Ovary (tissue), 9 donors: ENCODE data around the gene HECW1. TPM values are rescaled to one million over a fixed set of nuclear protein-coding genes. Genes with fewer than 3 reads are reported as not detected.

ENCODE experiments used
- DNase-seq, 5 donors: peaks; one replicate each; pipeline ENCODE4 v3.0.0-alpha.2; 2019 to 2020
- H3K27ac ChIP-seq, 2 donors: fragments of 200-600 bp; one replicate each; pipeline versions ENCODE4 v1.5.1 to v1.8.0; 2019 to 2022
- H3K27me3 ChIP-seq: fragments of 200-600 bp; one replicate; pipeline ENCODE4 v1.8.0; 2022
- H3K36me3 ChIP-seq: fragments of 200-600 bp; sonication (generic); one replicate; pipeline ENCODE4 v1.5.1; 2019
- H3K4me1 ChIP-seq: one replicate; pipeline ENCODE4 v1.8.1; 2013; ENCODE audit warnings: mild to moderate bottlenecking, moderate library complexity; ENCODE audit not compliant: insufficient read depth
- H3K4me3 ChIP-seq: fragments of 200-600 bp; sonication (generic); one replicate; pipeline ENCODE4 v1.5.1; 2017
- H3K9me3 ChIP-seq, 2 donors: fragments of 200-600 bp in 1 of 2; sonication (generic) in 1 of 2; one replicate each; pipeline versions ENCODE4 v1.5.1 to v1.8.1; 2013 to 2019; ENCODE audit warnings: mild to moderate bottlenecking in 1 of 2, moderate library complexity in 1 of 2
- CTCF ChIP-seq, 3 donors: fragments of 450-650 bp in 2 of 3; fragments of 200-600 bp in 1 of 3; IDR thresholded peaks; one replicate each; pipeline versions ENCODE4 v1.5.1 to v1.8.0; 2016 to 2022; ENCODE audit warnings: antibody characterized with exemption in 3 of 3, mild to moderate bottlenecking in 1 of 3
- EP300 ChIP-seq: sonication (generic); formaldehyde crosslinking; IDR thresholded peaks from one replicate; pipeline ENCODE4 v1.6.1; 2017; ENCODE audit warnings: antibody characterized with exemption
- POLR2A ChIP-seq: fragments of 450-650 bp; IDR thresholded peaks from one replicate; pipeline ENCODE4 v1.6.1; 2017; ENCODE audit warnings: antibody characterized with exemption, mild to moderate bottlenecking, moderate library complexity
- WGBS, 3 donors: extraction: QIAGEN DNeasy Blood & Tissue Kit in 1 of 3; methylation state at CpG; one replicate each; pipeline versions ENCODE4 v1.1.5 to v1.1.7; 2013 to 2017; 5-methylcytosine and 5-hydroxymethylcytosine counted together
- intact Hi-C, 4 donors: fragments of 100-400 bp; cut with DNase I; formaldehyde crosslinking; loops; one replicate each; pipeline versions ENCODE4 v1.11.0 to v1.15.1; 2022 to 2023
- microRNA-seq, 3 donors: library from miRNA; unstranded; fragments of <30 nt; microRNA quantifications; one replicate each; pipeline versions ENCODE4 to v1.2.0, GENCODE V29; 2019 to 2020
- polyA plus RNA-seq, 2 donors: library from polyadenylated mRNA; stranded (reverse); fragments of 200-250 nt in 1 of 2; fragments of 350-450 nt in 1 of 2; fragmentation: Illumina TruSeq in 1 of 2; extraction: RNeasy Lipid Tissue Mini Kit (QIAGEN cat#74804) in 1 of 2; gene quantifications; one replicate each; pipeline ENCODE4 v1.2.3, GENCODE V29; 2013 to 2014
- small RNA-seq: library from RNA; depleted of rRNA; stranded (forward); fragments of <200 nt; gene quantifications from one replicate; pipeline ENCODE3, GENCODE V24; 2016
- total RNA-seq, 7 donors: library from RNA; depleted of rRNA in 2 of 7; stranded (reverse); fragments of >200 nt in 2 of 7; fragmentation: NEBNext Ultra II Directional in 3 of 7; extraction: Animal tissue kit (Norgen Biotek cat#: 25700) in 3 of 7; gene quantifications; one replicate each; pipeline versions ENCODE4 v1.1.0 to v1.2.4, GENCODE V29; 2016 to 2023
- donor health status: DM: no; HTN: no; CAD: no; lungs with moderate emphysema.
- donor health status: DM: no; HTN: no; CAD: no.
- donor health status: Bipolar disorder and iron deficiency.
- donor health status: DM: yes; HTN: yes; CAD: no.
- donor health status: DM: no; HTN: no; CAD: no.
- donor health status: DM: yes; HTN: yes; CAD: no.

HECW1 gene
- total and polyA plus RNA-seq, 9 donors: 0.31 to 6.4 (median 1.8) TPM; not detected in 1

DNA sequence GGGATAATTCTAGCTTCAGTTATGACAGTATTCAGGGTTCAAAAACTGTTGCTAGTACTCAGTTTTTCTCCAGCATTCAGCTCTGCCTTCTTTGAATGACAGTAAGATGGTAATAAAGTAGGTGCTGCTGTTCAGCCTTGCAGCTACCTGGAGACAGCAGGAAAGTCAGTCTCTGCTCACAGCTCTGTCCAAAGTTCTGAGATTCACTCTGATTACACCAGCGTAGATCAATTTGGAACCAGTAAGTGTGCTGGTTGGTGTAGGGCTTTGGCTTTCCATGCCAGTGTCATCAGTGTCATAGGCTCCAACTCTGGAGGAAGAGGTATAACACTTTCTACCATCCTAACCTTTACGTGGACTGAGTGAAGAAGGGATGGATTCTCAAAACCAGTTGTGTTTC is 496.6 kb downstream of the HECW1 start:
- 95 to 98% (median 96%) methylated on average over 2 of the region's 2 CpGs for WGBS, 3 donors
- intact Hi-C loops: no loop called here
- no peak overlapping the region for H3K4me3 ChIP-seq
- H3K27ac ChIP-seq: no peak overlapping the region
- TF ChIP-seq POLR2A: no peak
- no peak for DNase-seq
- H3K4me1 ChIP-seq: peaks cover 2% of the 10 kb centered on the region
- H3K9me3 ChIP-seq: no peaks in the 10 kb centered on the region
- H3K27me3 ChIP-seq: no peaks in the 10 kb centered on the region
- no peaks in the 10 kb centered on the region for H3K36me3 ChIP-seq

DNA sequence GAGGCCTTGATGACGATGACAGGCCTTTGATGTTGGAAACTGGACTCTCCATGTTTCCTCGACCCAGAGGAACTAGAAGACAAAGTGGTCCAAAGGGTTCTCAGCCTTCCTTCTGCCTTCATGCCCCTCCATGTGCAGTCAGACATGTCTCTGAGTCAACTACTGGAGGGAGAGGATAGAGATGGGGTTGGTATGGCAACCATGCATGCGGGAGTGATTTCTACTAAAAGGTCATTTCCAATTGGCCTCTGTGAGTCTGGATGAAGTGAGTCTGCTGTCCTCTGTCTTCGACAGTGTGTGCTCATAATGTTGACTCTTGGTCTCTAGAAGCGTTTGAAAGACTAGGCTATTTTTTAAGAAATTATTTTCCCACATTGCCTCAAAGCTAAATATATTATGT is 499.7 kb downstream of the HECW1 start:
- H3K4me1 ChIP-seq: peaks cover 2% of the 10 kb centered on the region
- intact Hi-C loops: no loop called here
- WGBS, 3 donors: 66 to 67% (median 66%) methylated on average over 5 of the region's 5 CpGs
- H3K36me3 ChIP-seq: no peaks in the 10 kb centered on the region
- no peak for DNase-seq
- no peaks in the 10 kb centered on the region for H3K27me3 ChIP-seq
- no peak overlapping the region for H3K4me3 ChIP-seq
- no peak for TF ChIP-seq CTCF (IDR thresholded peaks at IDR 0.05)
- no peak for TF ChIP-seq POLR2A
- no peak for TF ChIP-seq EP300
- no peaks in the 10 kb centered on the region for H3K9me3 ChIP-seq
- H3K27ac ChIP-seq: no peak overlapping the region

DNA sequence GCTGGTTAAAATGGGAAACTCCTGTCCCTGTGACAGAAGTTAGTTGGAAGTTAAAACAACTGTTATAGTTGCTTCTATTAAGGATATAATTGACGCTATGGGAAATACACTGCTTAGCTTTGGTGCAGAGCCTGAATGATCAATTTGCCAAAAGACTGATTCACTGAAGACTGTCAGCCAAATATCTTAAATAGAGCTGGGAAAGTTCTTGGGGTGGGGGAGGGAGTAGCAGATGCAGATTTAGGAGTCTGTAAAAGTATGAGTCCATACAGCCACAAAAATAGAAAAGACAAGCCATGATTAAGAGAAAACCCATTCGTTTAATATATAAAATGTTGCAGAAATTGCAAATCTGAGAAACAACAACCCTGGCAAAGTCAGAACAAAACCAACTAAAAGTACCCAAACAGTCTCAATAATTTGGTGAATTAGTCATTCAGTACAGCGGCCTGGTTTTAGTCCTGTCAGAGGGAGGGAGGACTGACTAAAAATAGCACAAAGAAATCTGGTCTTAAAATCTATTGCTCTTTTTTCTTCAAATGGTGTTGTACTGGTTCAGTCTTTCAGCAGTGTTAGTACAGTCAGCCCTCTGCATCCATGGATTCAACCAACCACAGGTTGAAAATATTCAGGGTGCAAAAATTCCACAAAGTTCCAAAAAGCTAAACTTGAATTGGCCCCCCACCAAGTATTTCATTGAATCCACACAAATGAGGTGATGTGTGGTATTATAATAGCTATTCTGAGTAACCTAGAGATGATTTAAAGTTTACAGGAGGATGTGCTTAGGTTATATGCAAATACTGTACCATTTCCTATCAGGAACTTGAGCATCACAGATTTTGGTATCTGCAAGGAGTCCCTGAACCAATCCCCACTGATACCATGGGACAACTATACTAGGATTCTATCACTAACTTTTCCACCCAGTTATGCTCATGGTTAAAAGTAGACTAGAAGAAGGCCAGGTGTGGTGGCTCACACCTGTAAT is 500.4 kb downstream of the HECW1 start:
- H3K27me3 ChIP-seq: no peaks in the 10 kb centered on the region
- H3K4me1 ChIP-seq: peaks cover 2% of the 10 kb centered on the region
- no peaks in the 10 kb centered on the region for H3K36me3 ChIP-seq
- H3K27ac ChIP-seq: no peak overlapping the region
- no peak for TF ChIP-seq POLR2A
- no peak for TF ChIP-seq EP300
- no peak for TF ChIP-seq CTCF (IDR thresholded peaks at IDR 0.05)
- 38 to 43% (median 40%) methylated on average over 3 of the region's 3 CpGs for WGBS, 3 donors
- DNase-seq: no peak
- H3K4me3 ChIP-seq: no peak overlapping the region
- intact Hi-C loops: no loop called here
- no peaks in the 10 kb centered on the region for H3K9me3 ChIP-seq

Small RNA genes within 50 kb of the gene (microRNA-seq; reads per million reads assigned to microRNA genes)
- 0 reads per million in 3 donors for gene MIR3943

Small RNA genes within 50 kb of the gene (small RNA-seq; reads per million reads assigned to genes)
- gene MIR3943 (not detected), gene RF00019 (not detected), gene RNU6-575P (not detected), gene RNU7-35P (not detected)

Other genes starting within 250 kb of the HECW1 start
- 10 to 100 TPM in 1 of 7 donors, 1 to 10 TPM in 6; 5.9 to 11.2 (median 7.9) TPM for gene C7orf25, start 200.6 kb upstream of the HECW1 start, total RNA-seq
- gene C7orf25, start 200.6 kb upstream of the HECW1 start, polyA plus RNA-seq: 1 to 10 TPM; 2.4 to 6.2 TPM
- gene PSMA2, start 180.5 kb upstream of the HECW1 start, total RNA-seq: 10 to 100 TPM; 43.6 to 76.3 (median 53.7) TPM
- gene PSMA2, start 180.5 kb upstream of the HECW1 start, polyA plus RNA-seq: 10 to 100 TPM; 47.2 to 79.0 TPM
- gene MRPL32, start 180.3 kb upstream of the HECW1 start, total RNA-seq: 10 to 100 TPM; 38.8 to 73.0 (median 44.2) TPM
- 10 to 100 TPM; 64.6 to 75.0 TPM for gene MRPL32, start 180.3 kb upstream of the HECW1 start, polyA plus RNA-seq